Measurements from ENCODE around the gene OR5C1.

DNA sequence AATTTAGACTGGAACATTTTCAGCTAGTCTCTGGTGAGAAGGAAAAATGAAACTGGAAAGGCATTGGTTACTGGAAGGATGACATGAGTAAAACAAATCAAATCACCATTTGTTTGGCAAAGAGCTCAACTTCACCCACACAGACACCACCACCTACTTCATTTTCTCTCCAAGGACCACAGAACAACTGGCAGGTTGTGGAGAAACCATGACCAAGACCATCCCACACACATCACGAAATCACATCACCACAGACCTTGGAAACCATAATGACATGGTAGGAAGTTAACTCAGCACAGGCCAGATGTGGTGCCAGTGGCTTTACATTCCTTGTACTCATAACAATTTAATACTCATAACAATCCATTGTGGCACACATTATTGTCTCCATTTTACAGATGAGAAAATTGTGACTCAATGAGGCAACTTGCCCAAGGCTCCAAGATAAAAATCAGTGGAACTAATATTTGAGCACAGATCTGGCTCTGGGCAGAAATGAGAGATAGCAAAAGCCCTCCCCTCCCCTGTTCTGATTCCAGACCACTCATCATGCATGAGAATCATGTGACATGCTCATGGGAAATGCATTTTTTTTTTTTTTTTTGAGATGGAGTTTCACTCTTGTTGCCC is 18.7 kb downstream of the OR5C1 start:
- TF ChIP-seq POLR2A (IDR thresholded peaks at IDR 0.05; ENCODE audit: low read length), result no peak
- TF ChIP-seq GATA1 (IDR thresholded peaks at IDR 0.05; ENCODE audit: low read depth, low read length), result no peak
